HL-60 (cell line): ENCODE results near the gene DDC.

ENCODE experiments used
- DNase-seq, 2 experiments: peaks; one replicate each; pipeline ENCODE4 v3.0.0-alpha.2; 2010 to 2020; ENCODE audit warnings: low read depth in 1 of 2, low spot score in 1 of 2
- H3K27ac ChIP-seq: fragments of 250-450 bp; sonication (Bioruptor Pico); replicated peaks from 2 replicates; pipeline ENCODE4 v1.5.1; 2020; ENCODE audit warnings: mild to moderate bottlenecking, moderate library complexity
- H3K27me3 ChIP-seq: fragments of 250-450 bp; sonication (Bioruptor Pico); 2 replicates; pipeline ENCODE4 v1.5.1; 2021; ENCODE audit warnings: mild to moderate bottlenecking, moderate library complexity; ENCODE audit not compliant: insufficient read depth, poor library complexity, severe bottlenecking
- H3K4me3 ChIP-seq: replicated peaks from 2 replicates; pipeline ENCODE4 v1.5.1; 2011; ENCODE audit warnings: mild to moderate bottlenecking, control low read depth, low read length; ENCODE audit not compliant: insufficient read depth
- GABPA ChIP-seq: IDR thresholded peaks from 2 replicates; pipeline ENCODE4 v1.6.1; 2012; ENCODE audit warnings: low read depth
- POLR2AphosphoS5 ChIP-seq: IDR thresholded peaks from 2 replicates; pipeline ENCODE4 v1.6.1; 2012; ENCODE audit warnings: low read depth
- SPI1 ChIP-seq: IDR thresholded peaks from 2 replicates; pipeline ENCODE4 v1.6.1; 2012; ENCODE audit warnings: low read depth, mild to moderate bottlenecking, borderline replicate concordance
- TF ChIP-seq, protein P1 (sequence below): IDR thresholded peaks from 2 replicates; pipeline ENCODE4 v1.6.1; 2012; ENCODE audit warnings: low read depth; ENCODE audit not compliant: insufficient replicate concordance
- TF ChIP-seq, protein P2 (sequence below): IDR thresholded peaks from one replicate; pipeline ENCODE4 v1.5.1; 2011; ENCODE audit warnings: low read length, control low read depth, inconsistent platforms; ENCODE audit not compliant: insufficient read depth

The DDC gene

GRCh38 chr7:50608196-50608906 is 43.1 kb upstream of the DDC start:
- Histone ChIP-seq H3K4me3 (no peak overlapping the region), H3K27ac (no peak overlapping the region), H3K27me3 (no peaks in the 10 kb centered on the region)
- no peak for DNase-seq
- no peak for TF ChIP-seq SPI1
- no peak for TF ChIP-seq POLR2AphosphoS5
- TF ChIP-seq, protein P1, sequence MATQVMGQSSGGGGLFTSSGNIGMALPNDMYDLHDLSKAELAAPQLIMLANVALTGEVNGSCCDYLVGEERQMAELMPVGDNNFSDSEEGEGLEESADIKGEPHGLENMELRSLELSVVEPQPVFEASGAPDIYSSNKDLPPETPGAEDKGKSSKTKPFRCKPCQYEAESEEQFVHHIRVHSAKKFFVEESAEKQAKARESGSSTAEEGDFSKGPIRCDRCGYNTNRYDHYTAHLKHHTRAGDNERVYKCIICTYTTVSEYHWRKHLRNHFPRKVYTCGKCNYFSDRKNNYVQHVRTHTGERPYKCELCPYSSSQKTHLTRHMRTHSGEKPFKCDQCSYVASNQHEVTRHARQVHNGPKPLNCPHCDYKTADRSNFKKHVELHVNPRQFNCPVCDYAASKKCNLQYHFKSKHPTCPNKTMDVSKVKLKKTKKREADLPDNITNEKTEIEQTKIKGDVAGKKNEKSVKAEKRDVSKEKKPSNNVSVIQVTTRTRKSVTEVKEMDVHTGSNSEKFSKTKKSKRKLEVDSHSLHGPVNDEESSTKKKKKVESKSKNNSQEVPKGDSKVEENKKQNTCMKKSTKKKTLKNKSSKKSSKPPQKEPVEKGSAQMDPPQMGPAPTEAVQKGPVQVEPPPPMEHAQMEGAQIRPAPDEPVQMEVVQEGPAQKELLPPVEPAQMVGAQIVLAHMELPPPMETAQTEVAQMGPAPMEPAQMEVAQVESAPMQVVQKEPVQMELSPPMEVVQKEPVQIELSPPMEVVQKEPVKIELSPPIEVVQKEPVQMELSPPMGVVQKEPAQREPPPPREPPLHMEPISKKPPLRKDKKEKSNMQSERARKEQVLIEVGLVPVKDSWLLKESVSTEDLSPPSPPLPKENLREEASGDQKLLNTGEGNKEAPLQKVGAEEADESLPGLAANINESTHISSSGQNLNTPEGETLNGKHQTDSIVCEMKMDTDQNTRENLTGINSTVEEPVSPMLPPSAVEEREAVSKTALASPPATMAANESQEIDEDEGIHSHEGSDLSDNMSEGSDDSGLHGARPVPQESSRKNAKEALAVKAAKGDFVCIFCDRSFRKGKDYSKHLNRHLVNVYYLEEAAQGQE, result no peak
- TF ChIP-seq, protein P2, sequence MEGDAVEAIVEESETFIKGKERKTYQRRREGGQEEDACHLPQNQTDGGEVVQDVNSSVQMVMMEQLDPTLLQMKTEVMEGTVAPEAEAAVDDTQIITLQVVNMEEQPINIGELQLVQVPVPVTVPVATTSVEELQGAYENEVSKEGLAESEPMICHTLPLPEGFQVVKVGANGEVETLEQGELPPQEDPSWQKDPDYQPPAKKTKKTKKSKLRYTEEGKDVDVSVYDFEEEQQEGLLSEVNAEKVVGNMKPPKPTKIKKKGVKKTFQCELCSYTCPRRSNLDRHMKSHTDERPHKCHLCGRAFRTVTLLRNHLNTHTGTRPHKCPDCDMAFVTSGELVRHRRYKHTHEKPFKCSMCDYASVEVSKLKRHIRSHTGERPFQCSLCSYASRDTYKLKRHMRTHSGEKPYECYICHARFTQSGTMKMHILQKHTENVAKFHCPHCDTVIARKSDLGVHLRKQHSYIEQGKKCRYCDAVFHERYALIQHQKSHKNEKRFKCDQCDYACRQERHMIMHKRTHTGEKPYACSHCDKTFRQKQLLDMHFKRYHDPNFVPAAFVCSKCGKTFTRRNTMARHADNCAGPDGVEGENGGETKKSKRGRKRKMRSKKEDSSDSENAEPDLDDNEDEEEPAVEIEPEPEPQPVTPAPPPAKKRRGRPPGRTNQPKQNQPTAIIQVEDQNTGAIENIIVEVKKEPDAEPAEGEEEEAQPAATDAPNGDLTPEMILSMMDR, result no peak
- TF ChIP-seq GABPA, result no peak

DNA sequence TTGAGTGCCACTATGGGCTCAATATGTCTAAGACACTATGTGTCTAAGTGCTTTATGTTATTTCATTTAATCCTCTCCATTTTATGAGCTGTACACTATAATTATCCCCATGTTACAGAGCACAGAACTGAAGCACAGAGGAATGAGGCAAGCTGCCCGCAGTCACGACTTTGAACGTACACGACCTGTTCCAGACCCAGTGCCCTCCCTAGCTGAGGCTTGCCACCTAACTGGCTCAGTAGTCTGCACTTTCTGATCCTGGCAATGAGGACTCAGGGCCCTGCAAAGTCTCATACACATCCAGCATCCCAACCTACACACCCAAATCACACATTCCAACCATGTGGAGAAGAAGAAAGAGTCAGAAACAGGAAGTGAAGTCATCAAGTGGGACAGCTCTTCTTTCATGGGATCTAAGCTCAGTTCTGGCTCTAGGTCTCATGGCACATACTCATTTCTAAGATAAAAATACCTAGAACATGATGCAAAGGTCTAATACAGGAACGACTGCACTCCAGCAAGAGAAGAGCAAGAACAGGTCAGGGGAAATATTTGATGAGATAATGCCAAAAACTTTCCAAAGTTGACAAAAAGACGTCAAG is 42.4 kb upstream of the DDC start:
- H3K27me3 ChIP-seq, result no peaks in the 10 kb centered on the region
- no peak for DNase-seq
- no peak overlapping the region for H3K4me3 ChIP-seq
- peak; percentile 10; the same call in 1 of the 2 replicates for TF ChIP-seq SPI1
- no peak for TF ChIP-seq POLR2AphosphoS5
- no peak overlapping the region for H3K27ac ChIP-seq

- Histone ChIP-seq H3K27me3 (no peaks in the 10 kb centered on the region), H3K4me3 (no peak overlapping the region), H3K27ac (no peak overlapping the region)
- DNase-seq, result no peak
- TF ChIP-seq, protein P1, result no peak
- TF ChIP-seq SPI1, result no peak
- no peak for TF ChIP-seq POLR2AphosphoS5
- TF ChIP-seq, protein P2, result no peak
- TF ChIP-seq GABPA, result no peak
Observed at GRCh38 chr7:50605059-50605458, 39.9 kb upstream of the DDC start.

GRCh38 chr7:50603287-50603686 is 38.1 kb upstream of the DDC start:
- TF ChIP-seq, protein P2, result no peak
- TF ChIP-seq, protein P1, result no peak
- no peak for TF ChIP-seq POLR2AphosphoS5
- no peak for TF ChIP-seq SPI1
- no peak for TF ChIP-seq GABPA
- Histone ChIP-seq H3K4me3 (no peak overlapping the region), H3K27ac (no peak overlapping the region), H3K27me3 (no peaks in the 10 kb centered on the region)
- no peak for DNase-seq
